ENCODE data around the gene ITPR2.
"Not testable (repeated sequence)": the region's sequence is repeated elsewhere in the genome, so short reads cannot be mapped to it uniquely, and the experiment has no call there.

ITPR2 gene

GRCh38 chr12:26767116-26767515 is 65.9 kb downstream of the ITPR2 start:
- TF ChIP-seq CTCF (IDR thresholded peaks at IDR 0.05; ENCODE audit: low read depth, low read length): no peak
- no peak overlapping the region for H3K4me3 ChIP-seq (ENCODE audit: low read depth, low read length)

DNA sequence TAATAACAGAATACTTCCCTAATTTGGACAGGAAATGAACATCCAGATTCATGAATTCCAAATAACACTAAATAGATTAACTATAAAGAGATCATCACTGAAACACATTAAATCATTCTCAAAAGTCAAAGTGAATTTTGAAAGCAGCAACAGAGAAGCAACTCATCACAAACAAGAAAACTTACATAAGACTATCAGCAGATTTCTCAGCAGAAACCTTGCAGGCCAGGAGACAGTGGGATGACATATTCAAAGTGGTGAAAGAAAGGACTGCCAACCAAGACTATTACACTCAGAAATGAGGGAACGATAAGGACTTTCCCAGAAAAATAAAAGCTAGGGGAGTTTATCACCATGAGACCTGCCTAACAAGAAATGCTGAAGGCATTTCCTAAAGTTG is 70.8 kb downstream of the ITPR2 start:
- TF ChIP-seq CTCF (IDR thresholded peaks at IDR 0.05; ENCODE audit: low read depth, low read length): no peak
- no peak overlapping the region for H3K4me3 ChIP-seq (ENCODE audit: low read depth, low read length)

- no peak for TF ChIP-seq CTCF (IDR thresholded peaks at IDR 0.05; ENCODE audit: low read depth, low read length)
- no peak overlapping the region for H3K4me3 ChIP-seq (ENCODE audit: low read depth, low read length)
Measured at GRCh38 chr12:26761775-26762174, 71.2 kb downstream of the ITPR2 start.

DNA sequence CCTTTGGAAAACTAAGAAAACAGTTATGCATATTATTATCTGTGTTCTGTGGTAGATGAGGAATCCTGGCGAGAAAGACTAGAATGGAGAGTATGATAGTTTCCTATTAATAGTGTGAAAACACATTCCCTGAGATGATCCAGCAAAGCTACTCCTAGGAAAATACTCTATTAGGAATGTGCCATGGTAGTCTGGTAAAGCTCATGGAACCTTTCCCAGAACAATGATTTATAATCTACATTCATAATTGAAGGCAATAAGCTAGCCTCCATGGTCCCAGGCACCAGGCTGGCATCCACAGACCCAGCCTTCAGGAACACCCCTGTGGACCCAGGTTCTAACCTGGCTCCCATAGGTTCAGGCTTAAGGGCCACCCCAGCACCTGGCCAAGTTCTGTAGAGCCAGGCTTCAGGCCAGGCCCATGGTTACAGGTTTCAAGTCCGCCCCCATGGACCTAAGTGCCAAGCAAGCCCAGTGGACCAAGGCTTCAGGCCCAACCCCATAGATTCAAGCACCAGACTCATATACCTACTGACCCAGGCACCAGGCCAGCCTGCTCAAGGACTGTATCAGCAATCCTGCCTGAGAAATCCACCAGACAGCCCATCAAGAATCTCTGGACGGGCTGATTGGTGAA is 72.2 kb downstream of the ITPR2 start:
- no peak overlapping the region for H3K4me3 ChIP-seq (ENCODE audit: low read depth, low read length)
- TF ChIP-seq CTCF (IDR thresholded peaks at IDR 0.05; ENCODE audit: low read depth, low read length): no peak

DNA sequence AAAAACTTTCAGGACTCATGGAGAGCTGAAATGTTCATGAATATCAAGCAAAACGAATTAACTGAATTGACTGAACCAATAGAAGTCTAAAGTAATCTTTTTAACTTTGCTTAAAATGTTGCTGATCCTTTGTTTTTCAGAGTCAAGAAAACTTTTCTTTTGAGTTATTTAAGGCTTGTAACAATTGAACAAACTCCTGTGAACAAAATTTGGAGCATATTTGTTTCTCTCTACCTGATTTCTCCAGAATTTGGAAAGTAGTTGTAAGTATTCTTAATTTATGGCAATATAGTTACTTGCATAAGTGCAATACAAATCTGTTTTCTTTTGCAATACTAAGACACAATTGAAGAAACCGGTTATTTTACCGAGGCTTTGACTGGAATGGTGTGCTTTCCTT is 77.6 kb downstream of the ITPR2 start:
- H3K4me3 ChIP-seq (ENCODE audit: low read depth, low read length): not testable (repeated sequence)

DNA sequence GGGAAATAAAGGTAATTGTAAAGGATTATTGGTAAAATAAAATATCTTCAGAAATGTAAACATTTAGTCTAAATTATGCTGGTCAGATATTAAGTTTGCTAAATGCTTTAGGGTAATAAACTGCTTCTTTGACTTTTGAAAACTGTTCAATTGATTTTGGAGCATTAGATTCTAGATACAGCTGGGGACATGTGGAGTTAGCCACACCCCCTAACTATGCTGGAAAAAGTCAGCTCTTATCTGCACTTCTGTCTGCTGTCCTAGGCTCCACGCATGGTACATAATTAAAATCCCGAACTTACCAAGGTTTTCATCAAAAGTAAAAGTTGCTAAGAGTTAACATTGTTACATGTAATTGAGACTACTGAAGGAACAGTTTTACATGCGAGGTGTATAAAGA is 78.8 kb downstream of the ITPR2 start:
- TF ChIP-seq CTCF (IDR thresholded peaks at IDR 0.05; ENCODE audit: low read depth, low read length): no peak
- H3K4me3 ChIP-seq (ENCODE audit: low read depth, low read length): no peak overlapping the region

DNA sequence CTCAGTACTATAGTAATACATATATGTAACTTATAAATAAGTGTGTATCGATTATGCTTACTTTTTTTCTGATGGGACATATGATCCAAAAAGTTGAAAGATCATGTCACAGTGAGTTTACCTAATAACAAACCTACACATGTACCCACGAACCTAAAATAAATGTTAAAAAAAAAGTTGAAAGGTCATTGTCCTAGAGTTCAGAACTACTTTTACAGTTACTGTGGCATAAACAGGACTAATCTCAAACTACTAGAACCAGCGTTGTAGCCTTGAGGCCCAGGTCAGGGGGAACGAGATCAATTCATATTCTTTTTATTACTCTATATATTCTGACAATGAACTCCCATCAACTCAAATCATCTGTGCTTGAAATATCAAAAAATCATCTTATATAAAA is 81.8 kb downstream of the ITPR2 start:
- H3K4me3 ChIP-seq (ENCODE audit: low read depth, low read length): no peak overlapping the region
- no peak for TF ChIP-seq CTCF (IDR thresholded peaks at IDR 0.05; ENCODE audit: low read depth, low read length)

- H3K4me3 ChIP-seq (ENCODE audit: low read depth, low read length): no peak overlapping the region
- TF ChIP-seq CTCF (IDR thresholded peaks at IDR 0.05; ENCODE audit: low read depth, low read length): no peak
Measured at GRCh38 chr12:26750531-26751175, 82.3 kb downstream of the ITPR2 start.
